HG03439 (cell line): ENCODE measurements around the gene PRDX4.
A peak's percentile ranks its signal among the peaks of the same experiment; 100 is the strongest.
"Not testable (repeated sequence)": the region's sequence is repeated elsewhere in the genome, so short reads cannot be mapped to it uniquely, and the experiment has no call there.

Experiments used
- ATAC-seq: cut with Tn5 transposase; IDR thresholded peaks from one replicate; pipeline ENCODE4 v1.9.1; 2021; ENCODE audit warnings: mild to moderate bottlenecking, moderate library complexity; ENCODE audit not compliant: unreplicated experiment

Gene PRDX4

GRCh38 chrX:23670528-23670927, 3.2 kb downstream of the PRDX4 start:
- ATAC-seq, result no peak

GRCh38 chrX:23673108-23673507, 5.8 kb downstream of the PRDX4 start:
- ATAC-seq, result no peak

GRCh38 chrX:23676486-23676885, 9.2 kb downstream of the PRDX4 start:
- not testable (repeated sequence) for ATAC-seq

GRCh38 chrX:23692166-23692565, 24.9 kb downstream of the PRDX4 start:
- ATAC-seq, result no peak

- no peak for ATAC-seq
Observed at GRCh38 chrX:23694606-23695005, 27.3 kb downstream of the PRDX4 start.

GRCh38 chrX:23699636-23700194, 32.4 kb downstream of the PRDX4 start:
- ATAC-seq, result no peak

GRCh38 chrX:23704673-23705206, 37.4 kb downstream of the PRDX4 start:
- ATAC-seq, result no peak

- no peak for ATAC-seq
Observed at GRCh38 chrX:23705235-23705634, 37.9 kb downstream of the PRDX4 start.

- ATAC-seq, result no peak
Observed at GRCh38 chrX:23720117-23720677, 52.9 kb downstream of the PRDX4 start.

GRCh38 chrX:23726191-23726590, 58.9 kb downstream of the PRDX4 start:
- no peak for ATAC-seq

GRCh38 chrX:23727206-23727605, 59.9 kb downstream of the PRDX4 start:
- no peak for ATAC-seq

- no peak for ATAC-seq
Observed at GRCh38 chrX:23729214-23729613, 61.9 kb downstream of the PRDX4 start.

GRCh38 chrX:23731951-23732350, 64.7 kb downstream of the PRDX4 start:
- no peak for ATAC-seq

- ATAC-seq, result peak; percentile 81
Observed at GRCh38 chrX:23732704-23733103, 65.4 kb downstream of the PRDX4 start.
